NCI-H345 treated with DMSO at 0.1 percent for 48 hours (cell line): ENCODE data around the gene BPIFB6.

Experiments used
- DNase-seq: peaks from one replicate; lab custom pipeline; 2025; ENCODE audit not compliant: unreplicated experiment; lab: John Stamatoyannopoulos, UW

Gene BPIFB6

GRCh38 chr20:33082546-33082945 lies 51.1 kb downstream of the BPIFB6 start:
- no peak for DNase-seq

GRCh38 chr20:33083544-33084340 lies 52.3 kb downstream of the BPIFB6 start:
- no peak for DNase-seq

- DNase-seq = no peak
Observed at GRCh38 chr20:33084722-33085121, 53.3 kb downstream of the BPIFB6 start.

GRCh38 chr20:33086052-33086722 lies 54.7 kb downstream of the BPIFB6 start:
- no peak for DNase-seq

GRCh38 chr20:33091147-33091546 lies 59.7 kb downstream of the BPIFB6 start:
- no peak for DNase-seq

GRCh38 chr20:33091693-33092092 lies 60.2 kb downstream of the BPIFB6 start:
- DNase-seq = no peak

- DNase-seq = no peak
Observed at GRCh38 chr20:33092361-33092760, 60.9 kb downstream of the BPIFB6 start.

GRCh38 chr20:33093074-33093473 lies 61.6 kb downstream of the BPIFB6 start:
- no peak for DNase-seq

GRCh38 chr20:33093582-33093981 lies 62.1 kb downstream of the BPIFB6 start:
- DNase-seq = no peak
